Breast epithelium (tissue), 4 donors: ENCODE measurements around the gene STOM. TPM values are rescaled to one million over a fixed set of nuclear protein-coding genes. Genes with fewer than 3 reads are reported as not detected.

Experiments
- DNase-seq, 2 donors: peaks; one replicate each; pipeline ENCODE4 v3.0.0-alpha.2; 2019; ENCODE audit warnings: low spot score in 2 of 2
- H3K27ac ChIP-seq, 2 donors: fragments of 200-600 bp; sonication (generic) in 1 of 2; one replicate each; pipeline ENCODE4 v1.5.1; 2016 to 2019; ENCODE audit warnings: mild to moderate bottlenecking in 1 of 2
- H3K27me3 ChIP-seq, 2 donors: fragments of 200-600 bp; sonication (generic) in 1 of 2; one replicate each; pipeline versions ENCODE4 v1.5.1 to v1.6.0; 2017 to 2019; ENCODE audit warnings: control low read depth in 1 of 2, mild to moderate bottlenecking in 1 of 2
- H3K36me3 ChIP-seq: fragments of 200-600 bp; one replicate; pipeline ENCODE4 v1.5.1; 2019
- H3K4me1 ChIP-seq, 2 donors: fragments of 200-600 bp; sonication (generic); one replicate each; pipeline ENCODE4 v1.5.1; 2016 to 2019; ENCODE audit warnings: control low read depth in 1 of 2
- H3K4me3 ChIP-seq, 3 donors: fragments of 200-600 bp; sonication (generic); 1 replicate in 2 of 3; 2 replicates in 1 of 3; pipeline ENCODE4 v1.5.1; 2016 to 2019; ENCODE audit warnings: mild to moderate bottlenecking in 3 of 3, moderate library complexity in 2 of 3
- H3K9me3 ChIP-seq, 2 donors: fragments of 200-600 bp; sonication (generic) in 1 of 2; one replicate each; pipeline ENCODE4 v1.5.1; 2016 to 2019; ENCODE audit warnings: control low read depth in 1 of 2
- POLR2A ChIP-seq: fragments of 450-650 bp; IDR thresholded peaks from one replicate; pipeline ENCODE4 v1.6.1; 2016; ENCODE audit warnings: antibody characterized with exemption, mild to moderate bottlenecking, moderate library complexity
- POLR2AphosphoS5 ChIP-seq, 3 donors: sonication (generic); formaldehyde crosslinking; IDR thresholded peaks; one replicate each; pipeline ENCODE4 v1.6.1; 2017; ENCODE audit warnings: antibody characterized with exemption in 3 of 3
- intact Hi-C: fragments of 100-400 bp; cut with DNase I; formaldehyde crosslinking; loops from one replicate; pipeline ENCODE4 v1.15.1; 2023; ENCODE audit warnings: low total_unique reads
- total RNA-seq, 3 donors: library from RNA; depleted of rRNA; stranded (reverse); fragments of >200 nt; gene quantifications; one replicate each; pipeline ENCODE4 v1.1.0, GENCODE V29; 2016
- TF ChIP-seq, protein P1 (sequence below), 3 donors: fragments of 450-650 bp; IDR thresholded peaks; one replicate each; pipeline ENCODE4 v1.5.1; 2016 to 2017; ENCODE audit warnings: antibody characterized with exemption in 3 of 3, mild to moderate bottlenecking in 3 of 3, moderate library complexity in 3 of 3

Gene STOM
- total RNA-seq, 3 donors from 2014 or later = 263 to 444 (median 334) TPM

DNA sequence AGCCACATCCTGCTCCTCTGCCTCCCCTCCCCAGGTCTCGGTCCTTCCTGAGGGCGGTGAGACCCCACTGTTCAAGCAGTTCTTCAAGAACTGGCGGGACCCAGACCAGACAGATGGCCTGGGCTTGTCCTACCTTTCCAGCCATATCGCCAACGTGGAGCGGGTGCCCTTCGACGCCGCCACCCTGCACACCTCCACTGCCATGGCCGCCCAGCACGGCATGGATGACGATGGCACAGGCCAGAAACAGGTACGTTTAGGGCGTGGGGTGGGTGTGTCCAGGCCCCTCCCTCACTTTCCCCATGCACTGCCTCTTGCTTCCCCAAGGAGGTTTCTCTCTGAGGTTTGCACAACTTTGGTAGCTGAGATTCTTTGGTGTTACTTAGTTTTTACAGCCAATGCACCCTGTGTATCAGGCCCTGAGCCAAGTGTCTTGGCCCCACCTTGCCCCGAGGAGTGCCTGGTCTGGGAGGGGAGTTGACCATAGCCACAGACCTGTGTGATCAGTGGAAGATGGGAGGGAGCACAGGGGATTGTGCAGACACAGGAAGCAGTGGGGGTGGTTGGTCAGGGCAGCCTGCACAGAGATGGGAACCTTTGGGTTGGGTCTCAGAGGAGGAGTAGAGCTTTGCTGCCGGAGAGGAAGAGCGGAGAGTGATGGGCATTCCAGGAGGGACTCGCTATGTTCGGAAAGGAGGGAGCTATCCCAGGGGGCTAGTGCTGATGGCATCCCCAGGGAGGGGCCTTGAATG lies 51.2 kb downstream of the STOM start:
- no peaks in the 10 kb centered on the region for H3K4me1 ChIP-seq

DNA sequence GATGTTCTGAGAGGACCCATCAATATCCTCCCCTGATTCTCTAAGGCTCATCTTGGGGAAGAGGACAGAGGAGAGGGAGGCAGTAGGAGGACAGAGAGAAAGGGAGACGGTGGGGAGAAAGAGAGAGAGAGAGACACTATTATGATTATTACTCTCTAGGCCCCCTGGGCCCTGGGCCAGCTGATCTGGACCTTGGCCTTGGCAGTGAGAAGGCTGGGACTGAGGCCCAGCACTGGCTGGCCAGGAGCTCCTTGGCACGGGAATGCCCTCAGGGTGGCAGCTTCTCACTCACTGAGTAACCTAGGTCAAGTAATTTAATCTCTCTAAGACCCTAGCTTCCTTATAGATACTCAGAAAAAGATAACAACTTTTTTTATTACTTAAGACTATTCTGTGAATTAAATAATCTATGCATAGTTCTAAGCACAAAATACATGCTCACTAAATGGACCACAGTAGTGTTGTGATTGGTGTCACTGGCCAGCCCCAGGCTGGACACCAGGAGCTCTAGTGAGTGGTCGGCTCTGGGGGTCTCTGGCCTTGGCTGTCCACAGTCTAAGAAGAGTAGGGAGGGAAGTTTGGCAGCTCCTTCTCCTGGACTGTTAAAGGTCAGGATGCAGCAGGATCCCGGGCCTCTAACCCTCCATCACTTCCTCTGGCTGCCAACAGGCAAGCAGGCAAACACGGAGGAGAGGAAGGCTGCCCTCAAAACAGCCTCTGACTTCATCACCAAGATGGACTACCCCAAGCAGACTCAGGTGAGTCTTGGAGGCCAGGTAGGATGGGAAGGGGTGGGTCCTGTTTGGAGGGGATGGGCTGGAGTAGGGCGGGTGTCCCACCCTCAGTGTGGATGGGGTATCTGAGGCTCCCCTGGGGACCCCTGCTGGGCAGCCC lies 52.1 kb downstream of the STOM start:
- Histone ChIP-seq H3K27me3 (no peaks in the 10 kb centered on the region), H3K4me1 (no peaks in the 10 kb centered on the region)

More for the DNA sequence above, 51.2 kb downstream of the STOM start:
- H3K27ac ChIP-seq = peak overlapping the region; percentile 78 to 95
- H3K36me3 ChIP-seq = peaks cover 12% of the 10 kb centered on the region
- no peaks in the 10 kb centered on the region for H3K9me3 ChIP-seq
- no peaks in the 10 kb centered on the region for H3K27me3 ChIP-seq
- DNase-seq = no peak
- TF ChIP-seq, protein P1, sequence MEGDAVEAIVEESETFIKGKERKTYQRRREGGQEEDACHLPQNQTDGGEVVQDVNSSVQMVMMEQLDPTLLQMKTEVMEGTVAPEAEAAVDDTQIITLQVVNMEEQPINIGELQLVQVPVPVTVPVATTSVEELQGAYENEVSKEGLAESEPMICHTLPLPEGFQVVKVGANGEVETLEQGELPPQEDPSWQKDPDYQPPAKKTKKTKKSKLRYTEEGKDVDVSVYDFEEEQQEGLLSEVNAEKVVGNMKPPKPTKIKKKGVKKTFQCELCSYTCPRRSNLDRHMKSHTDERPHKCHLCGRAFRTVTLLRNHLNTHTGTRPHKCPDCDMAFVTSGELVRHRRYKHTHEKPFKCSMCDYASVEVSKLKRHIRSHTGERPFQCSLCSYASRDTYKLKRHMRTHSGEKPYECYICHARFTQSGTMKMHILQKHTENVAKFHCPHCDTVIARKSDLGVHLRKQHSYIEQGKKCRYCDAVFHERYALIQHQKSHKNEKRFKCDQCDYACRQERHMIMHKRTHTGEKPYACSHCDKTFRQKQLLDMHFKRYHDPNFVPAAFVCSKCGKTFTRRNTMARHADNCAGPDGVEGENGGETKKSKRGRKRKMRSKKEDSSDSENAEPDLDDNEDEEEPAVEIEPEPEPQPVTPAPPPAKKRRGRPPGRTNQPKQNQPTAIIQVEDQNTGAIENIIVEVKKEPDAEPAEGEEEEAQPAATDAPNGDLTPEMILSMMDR (IDR thresholded peaks at IDR 0.05) = no peak
- TF ChIP-seq POLR2A = no peak
- TF ChIP-seq POLR2AphosphoS5 (IDR thresholded peaks at IDR 0.05) = no peak
- intact Hi-C loops = loop anchor here (10.0 kb wide), 1 partner anchor 104 kb away; no protein-coding TSS in a partner anchor
- no peak overlapping the region for H3K4me3 ChIP-seq

DNA sequence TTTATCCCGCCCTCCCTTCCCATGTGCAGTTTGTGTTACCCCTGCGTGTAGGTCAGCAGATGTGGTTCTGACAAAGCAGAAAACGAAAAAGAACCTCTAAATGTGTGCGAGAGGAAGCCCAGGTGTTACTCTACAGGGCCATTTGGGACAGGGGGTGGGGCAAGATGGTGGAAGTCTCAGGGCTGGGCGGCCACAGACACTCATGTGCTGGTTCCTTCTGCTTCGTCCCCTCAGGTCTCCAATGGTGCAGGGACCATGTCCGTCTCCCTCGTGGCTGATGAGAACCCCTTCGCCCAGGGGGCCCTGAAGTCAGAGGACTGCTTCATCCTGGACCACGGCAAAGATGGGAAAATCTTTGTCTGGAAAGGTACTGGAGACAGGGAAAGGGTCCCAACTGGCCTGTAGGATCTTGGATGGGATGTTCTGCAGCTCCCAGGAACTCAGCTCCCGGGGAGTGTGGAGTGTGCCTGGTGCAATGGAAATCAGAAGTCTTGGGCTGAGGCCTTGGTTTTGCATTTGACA lies 53.1 kb downstream of the STOM start:
- intact Hi-C loops = loop anchor here (10.0 kb wide), 1 partner anchor 102 kb away; no protein-coding TSS in a partner anchor
- TF ChIP-seq, protein P1 (IDR thresholded peaks at IDR 0.05) = no peak
- TF ChIP-seq POLR2AphosphoS5 (IDR thresholded peaks at IDR 0.05) (no peak), POLR2A (no peak)
- H3K36me3 ChIP-seq = peaks cover 13% of the 10 kb centered on the region
- no peak for DNase-seq
- H3K4me3 ChIP-seq = no peak overlapping the region
- no peaks in the 10 kb centered on the region for H3K4me1 ChIP-seq
- H3K27me3 ChIP-seq = no peaks in the 10 kb centered on the region
- no peaks in the 10 kb centered on the region for H3K9me3 ChIP-seq
- H3K27ac ChIP-seq = peak overlapping the region; percentile 78 to 95

More for the DNA sequence above, 52.1 kb downstream of the STOM start:
- no peak for TF ChIP-seq POLR2A
- no peak for TF ChIP-seq POLR2AphosphoS5 (IDR thresholded peaks at IDR 0.05)
- TF ChIP-seq, protein P1 (IDR thresholded peaks at IDR 0.05) = no peak
- Histone ChIP-seq H3K27ac (peak overlapping the region; percentile 78 to 95), H3K4me3 (no peak overlapping the region), H3K9me3 (no peaks in the 10 kb centered on the region), H3K36me3 (peaks cover 13% of the 10 kb centered on the region)
- intact Hi-C loops = loop anchor here (10.0 kb wide), 1 partner anchor 103 kb away; no protein-coding TSS in a partner anchor
- no peak for DNase-seq

DNA sequence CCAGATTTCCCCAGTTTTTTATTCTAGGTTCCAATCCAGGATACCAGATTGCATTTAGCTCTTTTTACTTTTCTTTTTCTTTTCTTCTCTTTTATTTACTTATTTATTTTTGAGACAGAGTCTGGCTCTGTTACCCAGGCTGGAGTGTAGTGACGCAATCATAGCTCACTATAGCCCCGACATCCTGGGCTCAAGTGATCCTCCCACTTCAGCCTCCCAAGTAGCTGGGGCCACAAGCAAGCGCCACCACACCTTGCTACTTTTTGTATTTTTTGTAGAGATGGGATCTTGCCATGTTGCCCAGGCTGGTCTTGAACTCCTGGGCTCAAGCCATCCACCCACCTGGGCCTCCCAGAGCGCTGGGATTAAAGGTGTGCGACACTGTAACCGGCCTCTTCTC lies 53.7 kb downstream of the STOM start:
- no peak for DNase-seq
- no peak for TF ChIP-seq POLR2A
- TF ChIP-seq, protein P1 (IDR thresholded peaks at IDR 0.05) = no peak
- TF ChIP-seq POLR2AphosphoS5 (IDR thresholded peaks at IDR 0.05) = no peak
- H3K36me3 ChIP-seq = peaks cover 16% of the 10 kb centered on the region
- H3K9me3 ChIP-seq = no peaks in the 10 kb centered on the region
- no peaks in the 10 kb centered on the region for H3K4me1 ChIP-seq
- intact Hi-C loops = loop anchor here (10.0 kb wide), 1 partner anchor 102 kb away; no protein-coding TSS in a partner anchor
- H3K27ac ChIP-seq = peak overlapping the region; percentile 78 to 95
- no peak overlapping the region for H3K4me3 ChIP-seq
- no peaks in the 10 kb centered on the region for H3K27me3 ChIP-seq
